Progenitor cell of endocrine pancreas (in vitro differentiated cells): ENCODE measurements around the gene MRPS35. TPM values are rescaled to one million over a fixed set of nuclear protein-coding genes. Genes with fewer than 3 reads are reported as not detected.
A peak's percentile ranks its signal among the peaks of the same experiment; 100 is the strongest.

ENCODE experiments used
- DNase-seq: peaks from one replicate; pipeline ENCODE4 v3.0.0; 2021; ENCODE audit warnings: low spot score; ENCODE audit not compliant: unreplicated experiment
- H3K27ac Mint-ChIP-seq: 2 replicates; pipeline ENCODE4 v1.8.0; 2021; ENCODE audit warnings: mild to moderate bottlenecking, moderate library complexity, mixed read lengths
- H3K27me3 Mint-ChIP-seq: 2 replicates; pipeline ENCODE4 v1.8.0; 2021; ENCODE audit warnings: mixed read lengths
- H3K36me3 Mint-ChIP-seq: 2 replicates; pipeline ENCODE4 v1.8.0; 2022; ENCODE audit warnings: mixed read lengths; ENCODE audit not compliant: insufficient read depth
- H3K4me1 Mint-ChIP-seq: 2 replicates; pipeline ENCODE4 v1.8.0; 2021; ENCODE audit warnings: low read depth, mixed read lengths
- H3K4me3 Mint-ChIP-seq: 2 replicates; pipeline ENCODE4 v1.8.0; 2021; ENCODE audit warnings: low read depth, mild to moderate bottlenecking, moderate library complexity, mixed read lengths
- H3K9me3 Mint-ChIP-seq: 2 replicates; pipeline ENCODE4 v1.8.0; 2021; ENCODE audit warnings: low read depth, mixed read lengths
- CTCF ChIP-seq: fragments of 200-600 bp; sonication (generic); IDR thresholded peaks from one replicate; pipeline ENCODE4 v1.5.0; 2021; ENCODE audit warnings: antibody characterized with exemption, mild to moderate bottlenecking; ENCODE audit not compliant: unreplicated experiment
- total RNA-seq: library from RNA; stranded (reverse); gene quantifications from 2 replicates; pipeline ENCODE4 v1.2.1, GENCODE V29; 2021

The MRPS35 gene
- total RNA-seq, 1 donor from 2014 or later: 63.1 TPM

- H3K4me1 Mint-ChIP-seq: peaks cover 16% of the 10 kb centered on the region
- no peak for TF ChIP-seq CTCF
- no peaks in the 10 kb centered on the region for H3K27me3 Mint-ChIP-seq
- H3K27ac Mint-ChIP-seq: peak overlapping the region; percentile 4
- peaks cover 10% of the 10 kb centered on the region for H3K36me3 Mint-ChIP-seq
- H3K4me3 Mint-ChIP-seq: no peak overlapping the region
- DNase-seq: no peak
- H3K9me3 Mint-ChIP-seq: no peaks in the 10 kb centered on the region
Measured at GRCh38 chr12:27695556-27696292, 14.9 kb upstream of the MRPS35 start.

GRCh38 chr12:27696293-27696652 is 14.4 kb upstream of the MRPS35 start, which contains the start of gene REP15:
TSS of gene REP15 (plus strand) at chr12:27696447. CDS start at chr12:27696563, 116 bp downstream.
- TF ChIP-seq CTCF: no peak
- no peaks in the 10 kb centered on the region for H3K27me3 Mint-ChIP-seq
- peaks cover 10% of the 10 kb centered on the region for H3K36me3 Mint-ChIP-seq
- H3K9me3 Mint-ChIP-seq: no peaks in the 10 kb centered on the region
- no peak for DNase-seq
- H3K27ac Mint-ChIP-seq: peak within 1 kb of the TSS; percentile 4
- peaks cover 16% of the 10 kb centered on the region for H3K4me1 Mint-ChIP-seq
- no peak within 1 kb of the TSS for H3K4me3 Mint-ChIP-seq

- Mint-ChIP-seq H3K27me3 (no peaks in the 10 kb centered on the region), H3K9me3 (no peaks in the 10 kb centered on the region), H3K4me3 (no peak overlapping the region), H3K27ac (no peak overlapping the region), H3K4me1 (peaks cover 16% of the 10 kb centered on the region), H3K36me3 (peaks cover 10% of the 10 kb centered on the region)
- DNase-seq: no peak
- TF ChIP-seq CTCF: no peak
Measured at GRCh38 chr12:27696864-27697564, 13.6 kb upstream of the MRPS35 start.

GRCh38 chr12:27703720-27704452 is 6.7 kb upstream of the MRPS35 start:
- DNase-seq: peak; percentile 64
- no peak overlapping the region for H3K4me3 Mint-ChIP-seq
- peaks cover 11% of the 10 kb centered on the region for H3K27me3 Mint-ChIP-seq
- H3K9me3 Mint-ChIP-seq: no peaks in the 10 kb centered on the region
- no peak overlapping the region for H3K27ac Mint-ChIP-seq
- H3K4me1 Mint-ChIP-seq: no peaks in the 10 kb centered on the region
- no peaks in the 10 kb centered on the region for H3K36me3 Mint-ChIP-seq
- peak; percentile 99 for TF ChIP-seq CTCF

GRCh38 chr12:27705263-27705662 is 5.4 kb upstream of the MRPS35 start:
- H3K27me3 Mint-ChIP-seq: peaks cover 11% of the 10 kb centered on the region
- DNase-seq: no peak
- TF ChIP-seq CTCF: peak; percentile 56
- H3K4me3 Mint-ChIP-seq: no peak overlapping the region
- peaks cover under 1% of the 10 kb centered on the region for H3K4me1 Mint-ChIP-seq
- H3K9me3 Mint-ChIP-seq: no peaks in the 10 kb centered on the region
- H3K36me3 Mint-ChIP-seq: no peaks in the 10 kb centered on the region
- no peak overlapping the region for H3K27ac Mint-ChIP-seq
